ENCODE data around the gene PDE4B. TPM values are rescaled to one million over a fixed set of nuclear protein-coding genes. Genes with fewer than 3 reads are reported as not detected.
"Not testable (repeated sequence)": the region's sequence is repeated elsewhere in the genome, so short reads cannot be mapped to it uniquely, and the experiment has no call there.

The PDE4B gene
- polyA plus RNA-seq, 12 donors, result 16.0 to 35.1 (median 19.6) TPM; not detected in 1

GRCh38 chr1:66128641-66129040 lies 335.9 kb downstream of the PDE4B start:
- DNase-seq, result not testable (repeated sequence)

GRCh38 chr1:66132324-66132723 lies 339.6 kb downstream of the PDE4B start:
- no peak for DNase-seq

GRCh38 chr1:66134004-66134403 lies 341.3 kb downstream of the PDE4B start:
- no peak for DNase-seq

DNA sequence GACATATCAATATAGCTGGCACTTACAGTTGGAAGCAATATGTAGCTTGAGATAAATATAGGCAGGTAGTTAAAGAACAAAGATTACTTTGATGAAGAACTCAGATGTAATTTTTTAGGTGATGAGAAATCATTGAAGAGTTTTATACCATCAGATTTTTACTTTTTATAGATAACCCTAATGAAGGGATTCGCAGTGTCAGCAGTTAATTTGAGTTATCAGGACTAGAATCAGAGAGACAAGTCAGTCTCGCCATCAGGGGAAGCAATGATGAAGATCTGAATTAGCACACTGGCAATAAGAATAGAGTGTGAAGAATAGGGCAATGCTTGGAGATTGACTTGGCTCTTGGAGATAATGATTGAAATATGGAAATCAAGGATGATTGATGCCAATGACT lies 342.5 kb downstream of the PDE4B start:
- no peak for DNase-seq

DNA sequence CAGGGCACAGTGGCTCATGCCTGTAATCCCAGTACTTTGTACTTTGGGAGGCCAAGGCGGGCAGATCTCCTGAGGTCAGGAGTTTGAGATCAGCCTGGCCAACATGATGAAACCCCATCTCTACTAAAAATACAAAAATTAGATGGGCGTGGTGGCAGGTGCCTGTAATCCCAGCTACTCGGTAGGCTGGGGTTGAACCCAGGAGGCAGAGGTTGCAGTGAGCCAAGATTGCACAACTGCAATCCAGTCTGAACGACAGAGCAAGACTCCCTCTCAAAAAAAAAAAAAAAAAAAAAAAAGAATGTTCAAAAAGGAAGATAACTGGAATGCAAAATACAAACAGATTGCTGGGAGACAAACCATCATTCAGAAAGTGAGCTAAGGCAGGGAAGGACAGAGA lies 343.7 kb downstream of the PDE4B start:
- not testable (repeated sequence) for DNase-seq

DNA sequence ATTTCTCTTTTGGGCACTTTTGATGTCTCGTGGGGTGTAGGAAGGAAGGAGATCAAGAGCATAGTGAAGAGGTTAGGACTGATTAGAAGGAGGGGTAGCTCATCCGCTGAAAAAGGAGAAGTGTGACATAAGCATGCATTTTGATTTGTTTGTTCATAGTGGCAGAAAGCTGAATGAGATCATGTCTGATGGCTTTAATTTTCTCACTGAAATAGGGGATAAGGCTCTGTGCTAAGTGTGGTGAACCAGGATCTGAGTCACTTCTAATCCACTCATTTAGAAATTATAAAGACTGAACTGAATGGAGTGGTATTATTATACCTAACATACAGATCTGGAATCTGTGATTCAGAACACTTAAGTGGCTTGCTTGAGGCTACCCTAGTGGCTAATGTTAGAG lies 344.5 kb downstream of the PDE4B start:
- no peak for DNase-seq

DNA sequence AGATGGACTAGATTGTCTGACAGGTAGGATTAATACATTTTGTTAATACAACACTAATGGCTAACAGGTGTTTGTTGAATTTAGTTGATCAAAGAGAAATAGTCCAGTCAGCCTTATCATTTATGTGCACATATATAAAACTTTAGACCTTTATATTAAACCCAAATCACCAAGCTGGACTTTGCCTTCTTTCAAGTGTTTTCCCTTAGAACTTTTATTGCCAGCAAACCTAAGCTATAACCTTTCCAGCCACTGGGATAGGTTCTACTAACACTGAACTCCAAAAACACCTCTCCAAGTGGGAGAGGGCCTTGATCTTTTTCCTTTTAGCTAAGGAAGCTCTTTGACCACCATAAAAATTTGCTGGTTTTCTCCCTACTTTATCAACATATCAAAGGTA lies 345.9 kb downstream of the PDE4B start:
- no peak for DNase-seq

- DNase-seq, result no peak
Observed at GRCh38 chr1:66140072-66140471, 347.4 kb downstream of the PDE4B start.

DNA sequence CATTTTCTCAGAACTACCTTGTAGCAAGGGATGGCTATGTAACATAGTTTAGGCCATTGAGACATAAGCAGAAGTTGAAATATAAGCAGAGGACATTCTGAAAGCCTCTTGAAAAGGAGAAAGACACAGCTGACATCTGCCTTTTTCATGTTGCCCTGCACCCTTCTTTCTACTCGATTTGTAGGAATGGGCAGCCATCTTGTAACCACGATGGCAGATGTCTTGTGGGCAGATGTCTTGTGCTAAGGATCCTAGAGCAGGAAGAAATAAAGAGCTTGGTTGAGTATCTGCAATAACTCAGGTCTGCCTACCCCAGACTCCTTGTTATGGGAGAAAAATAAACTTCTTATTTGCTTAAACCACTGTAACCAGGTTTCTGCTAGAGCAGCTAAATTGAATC lies 351.0 kb downstream of the PDE4B start:
- DNase-seq, result no peak

DNA sequence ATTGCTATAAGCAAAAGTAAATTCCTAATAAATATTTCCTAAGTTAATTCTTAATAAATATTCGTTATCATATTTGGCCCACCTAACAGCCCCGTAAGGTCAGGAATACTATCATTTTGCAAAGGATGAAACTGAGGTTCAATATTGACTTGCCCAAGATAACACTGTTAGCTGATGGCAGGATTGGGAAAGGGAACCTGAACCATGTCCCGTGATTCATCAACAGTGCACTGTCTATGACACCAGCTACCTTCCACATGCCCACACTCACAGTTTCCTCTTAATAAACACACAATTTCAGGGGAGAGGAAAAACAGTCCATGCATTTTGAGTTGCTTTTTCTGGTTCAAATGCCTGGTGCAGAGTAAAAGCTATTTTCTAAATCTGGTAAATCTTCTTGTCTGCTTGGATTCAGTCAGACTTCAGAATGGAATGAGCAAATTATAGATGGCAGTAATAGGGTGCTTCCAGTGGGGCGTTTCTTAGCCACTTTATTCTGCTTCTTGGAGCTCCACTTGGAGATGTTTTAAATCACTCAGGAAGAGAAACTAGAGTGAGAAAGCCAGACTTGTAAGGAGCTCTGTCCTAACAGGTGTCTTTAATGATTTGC lies 354.6 kb downstream of the PDE4B start:
- DNase-seq, result no peak

DNA sequence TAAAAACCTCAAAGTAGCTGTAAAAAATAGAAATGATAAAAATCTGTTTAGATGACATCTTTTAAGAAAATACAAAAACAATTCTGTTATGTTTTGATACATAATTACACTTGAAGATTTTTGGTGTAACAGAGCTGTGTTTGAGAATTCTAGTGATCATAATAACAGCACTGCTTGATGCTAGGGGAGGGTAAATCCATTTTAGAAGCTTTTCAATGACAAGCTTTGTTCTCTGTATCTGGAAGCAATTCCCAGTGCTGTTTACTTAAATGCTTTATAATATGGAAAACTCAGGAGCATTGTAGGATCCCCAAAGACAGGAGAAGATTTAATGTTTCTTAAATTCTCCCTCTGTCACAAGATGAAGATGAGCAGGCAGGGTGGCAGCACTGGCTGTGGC lies 359.3 kb downstream of the PDE4B start:
- DNase-seq, result no peak

- DNase-seq, result no peak
Observed at GRCh38 chr1:66154394-66154793, 361.7 kb downstream of the PDE4B start.

DNA sequence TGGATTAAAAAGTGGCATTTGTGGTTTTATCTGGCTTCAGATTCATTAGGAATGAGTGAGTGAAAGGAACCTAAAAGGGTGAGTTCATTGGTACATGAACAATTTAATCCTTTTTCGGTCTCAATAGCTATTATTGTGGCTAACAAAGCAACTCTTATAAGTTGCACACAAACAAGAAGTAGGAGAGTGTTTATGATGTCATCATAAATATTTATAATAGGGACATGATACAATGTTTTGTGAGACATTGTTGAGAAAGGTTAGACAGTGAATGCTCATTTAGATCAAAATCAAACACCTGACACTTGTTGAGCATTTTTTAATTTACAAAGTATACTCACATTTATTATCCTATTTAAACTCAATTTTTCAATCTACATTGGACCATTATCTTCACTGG lies 363.4 kb downstream of the PDE4B start:
- no peak for DNase-seq

GRCh38 chr1:66159800-66160199 lies 367.1 kb downstream of the PDE4B start:
- no peak for DNase-seq

GRCh38 chr1:66160719-66161118 lies 368.0 kb downstream of the PDE4B start:
- no peak for DNase-seq

DNA sequence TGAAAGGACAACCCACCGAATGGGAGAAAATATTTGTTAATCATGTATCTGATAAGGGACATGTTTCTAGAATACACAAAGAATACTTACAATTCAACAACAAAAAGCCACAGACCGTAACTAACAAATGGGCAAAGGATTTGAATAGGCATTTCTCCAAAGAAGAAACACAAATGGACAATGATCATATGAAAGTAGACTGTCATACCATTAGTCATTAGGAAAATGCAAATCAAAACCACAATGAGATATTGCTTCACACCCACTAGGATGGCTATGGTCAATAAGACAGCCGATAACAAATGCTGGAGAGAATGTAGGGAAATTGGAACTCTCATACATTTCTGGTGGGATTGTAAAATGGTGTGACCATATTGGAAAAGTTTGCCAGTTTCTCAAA lies 374.1 kb downstream of the PDE4B start:
- no peak for DNase-seq

DNA sequence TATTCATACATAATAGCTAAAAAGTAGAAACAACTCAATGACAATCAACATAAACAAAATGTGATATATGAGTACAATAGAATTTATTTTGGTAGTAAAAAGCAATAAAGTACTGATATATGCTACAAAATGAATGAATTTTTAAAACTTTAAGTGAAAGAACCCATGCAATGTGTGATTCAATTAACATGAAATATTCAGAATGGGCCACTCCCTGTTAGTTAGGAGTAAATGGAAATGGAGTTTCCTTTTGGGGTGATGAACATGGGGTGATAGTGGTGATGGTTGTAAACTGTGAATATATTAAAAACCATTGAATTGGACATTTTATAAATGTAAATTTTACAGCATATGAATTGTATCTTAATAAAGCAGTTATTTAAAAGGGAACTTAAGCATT lies 374.6 kb downstream of the PDE4B start:
- no peak for DNase-seq

GRCh38 chr1:66168467-66168887 lies 375.8 kb downstream of the PDE4B start:
- DNase-seq, result no peak

DNA sequence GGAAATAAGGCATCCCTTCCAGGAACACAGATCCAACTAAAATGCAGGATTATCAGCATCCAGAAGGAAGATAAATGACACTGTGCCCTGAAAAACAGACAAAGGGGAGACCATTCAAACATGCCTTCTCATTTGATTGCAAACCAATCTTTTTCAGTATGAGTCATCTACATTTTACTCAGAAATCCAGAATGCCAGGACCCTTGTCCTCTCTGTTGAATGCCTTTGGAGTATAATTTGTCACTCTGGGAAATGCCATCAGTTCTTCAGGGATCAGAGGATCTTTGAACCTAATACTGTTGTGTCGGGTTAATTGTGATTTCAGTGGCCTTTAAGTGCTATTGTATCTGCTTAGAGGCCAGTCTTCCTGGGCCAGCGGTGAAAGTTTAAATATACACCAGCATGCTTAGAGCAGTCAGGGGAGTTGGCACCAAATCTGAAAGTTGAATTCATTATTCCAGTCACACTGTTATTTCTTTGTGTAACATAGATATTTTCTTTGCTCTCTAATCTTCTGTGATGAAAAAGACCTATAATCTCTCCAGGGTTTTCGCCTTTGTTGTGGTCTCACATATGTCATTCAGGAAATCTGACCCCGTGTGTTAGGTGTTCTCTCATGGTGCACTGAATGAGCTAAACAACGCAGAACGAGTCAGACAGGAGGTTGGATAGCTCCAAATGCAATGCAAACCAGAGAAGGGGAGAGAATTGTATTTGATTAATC lies 376.4 kb downstream of the PDE4B start:
- DNase-seq, result no peak

DNA sequence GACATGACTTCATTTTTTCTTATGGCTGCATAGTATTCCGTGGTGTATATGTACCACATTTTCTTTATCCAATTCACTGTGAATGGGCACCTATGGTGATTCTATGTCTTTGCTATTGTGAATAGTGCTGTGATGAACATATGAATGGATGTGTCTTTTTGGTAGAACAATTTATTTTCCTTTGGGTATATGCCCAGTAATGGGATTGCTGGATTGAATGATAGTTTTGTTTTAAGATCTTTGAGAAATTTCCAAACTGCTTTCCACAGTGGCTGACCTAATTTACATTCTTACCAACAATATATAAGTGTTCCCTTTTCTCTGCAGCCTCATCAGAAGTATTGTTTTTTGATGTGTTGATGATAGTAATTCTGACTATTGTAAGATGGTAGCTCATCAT lies 379.6 kb downstream of the PDE4B start:
- no peak for DNase-seq

GRCh38 chr1:66175098-66175497 lies 382.4 kb downstream of the PDE4B start:
- no peak for DNase-seq

GRCh38 chr1:66175581-66175980 lies 382.9 kb downstream of the PDE4B start:
- no peak for DNase-seq

- DNase-seq, result no peak
Observed at GRCh38 chr1:66176012-66176715, 383.5 kb downstream of the PDE4B start.
